SK-N-SH (cell line): ENCODE results near the gene ATG16L1. TPM values are rescaled to one million over a fixed set of nuclear protein-coding genes. Genes with fewer than 3 reads are reported as not detected.

ENCODE experiments used
- CTCF ChIA-PET: fragments of 300-600, 350-600 bp; formaldehyde crosslinking; extraction: SDS; loops from one replicate; lab custom pipeline; 2021; lab: Yijun Ruan, JAX
- POLR2A ChIA-PET: fragments of 350-600 bp; sonication (Branson Sonifier 250); formaldehyde crosslinking; extraction: SDS; loops from one replicate; lab custom pipeline; 2020; ENCODE audit warnings: antibody characterized with exemption, inconsistent platforms; lab: Yijun Ruan, JAX
- DNase-seq: peaks from one replicate; pipeline ENCODE4 v3.0.0; 2012
- H2AFZ ChIP-seq: fragments of 200-600 bp; sonication (generic); 2 replicates; pipeline ENCODE4 v1.8.1; 2016; ENCODE audit warnings: antibody characterized with exemption, mild to moderate bottlenecking, low read depth
- H3F3A ChIP-seq: fragments of 200-600 bp; sonication (generic); replicated peaks from 2 replicates; pipeline ENCODE3; 2016; ENCODE audit warnings: antibody characterized with exemption, mild to moderate bottlenecking; ENCODE audit not compliant: insufficient read depth
- H3K27ac ChIP-seq, 2 experiments: fragments of 200-500 bp in 1 of 2; fragments of 200-600 bp in 1 of 2; sonication (Bioruptor generic) in 1 of 2; sonication (generic), shearing (Covaris generic) in 1 of 2; 2 replicates each; pipeline versions ENCODE4 v1.5.1 to v1.6.1; 2014 to 2016; ENCODE audit warnings: low read depth in 2 of 2, inconsistent platforms in 1 of 2, low read length in 1 of 2, mild to moderate bottlenecking in 1 of 2, mixed read lengths in 1 of 2
- H3K27me3 ChIP-seq: fragments of 200-600 bp; sonication (generic), shearing (Covaris generic); 2 replicates; pipeline ENCODE4 v1.6.1; 2016; ENCODE audit warnings: mixed run types; ENCODE audit not compliant: insufficient read depth
- H3K36me3 ChIP-seq, 2 experiments: fragments of 200-500 bp in 1 of 2; fragments of 200-600 bp in 1 of 2; sonication (Bioruptor generic) in 1 of 2; sonication (generic) in 1 of 2; replicated peaks in 1 of 2; 2 replicates each; pipeline versions ENCODE3 to v1.5.1; 2014 to 2016; ENCODE audit warnings: low read length in 1 of 2, mild to moderate bottlenecking in 1 of 2; ENCODE audit not compliant: insufficient read depth in 2 of 2, control insufficient read depth in 1 of 2
- H3K4me1 ChIP-seq, 2 experiments: fragments of 200-500 bp in 1 of 2; fragments of 200-600 bp in 1 of 2; sonication (Bioruptor generic) in 1 of 2; sonication (generic), shearing (Covaris generic) in 1 of 2; 2 replicates each; pipeline versions ENCODE4 v1.5.1 to v1.6.1; 2014 to 2016; ENCODE audit warnings: low read depth in 1 of 2, low read length in 1 of 2, mixed run types in 1 of 2; ENCODE audit not compliant: insufficient read depth in 2 of 2, control insufficient read depth in 1 of 2
- H3K4me2 ChIP-seq: fragments of 200-600 bp; sonication (generic), shearing (Covaris generic); 2 replicates; pipeline ENCODE4 v1.6.1; 2017; ENCODE audit warnings: mixed run types
- H3K4me3 ChIP-seq, 2 experiments: fragments of 200-500 bp in 1 of 2; fragments of 200-600 bp in 1 of 2; sonication (Bioruptor generic) in 1 of 2; sonication (generic), shearing (Covaris generic) in 1 of 2; 2 replicates each; pipeline versions ENCODE4 v1.5.1 to v1.8.1; 2014 to 2016; ENCODE audit warnings: low read depth in 2 of 2, inconsistent platforms in 1 of 2, low read length in 1 of 2, mild to moderate bottlenecking in 1 of 2, mixed read lengths in 1 of 2, moderate library complexity in 1 of 2
- H3K79me2 ChIP-seq: fragments of 200-600 bp; sonication (generic); 2 replicates; pipeline ENCODE4 v1.8.1; 2017; ENCODE audit warnings: mild to moderate bottlenecking; ENCODE audit not compliant: insufficient read depth
- H3K9ac ChIP-seq: fragments of 200-600 bp; sonication (generic); 2 replicates; pipeline ENCODE4 v1.6.1; 2017; ENCODE audit warnings: mixed run types
- H3K9me2 ChIP-seq: fragments of 200-600 bp; sonication (generic); 2 replicates; pipeline ENCODE4 v1.6.1; 2017; ENCODE audit warnings: mixed run types
- H3K9me3 ChIP-seq: fragments of 200-600 bp; sonication (generic); 2 replicates; pipeline ENCODE4 v1.6.1; 2017; ENCODE audit warnings: mixed run types, mild to moderate bottlenecking, moderate library complexity
- H4K20me1 ChIP-seq: fragments of 200-600 bp; sonication (generic); 2 replicates; pipeline ENCODE4 v1.6.1; 2017; ENCODE audit warnings: mild to moderate bottlenecking, mixed run types; ENCODE audit not compliant: insufficient read depth
- CHD2 ChIP-seq: fragments of 150-350 bp; IDR thresholded peaks from 2 replicates; pipeline ENCODE4 v1.6.1; 2018; ENCODE audit warnings: low read length; ENCODE audit not compliant: partially characterized antibody
- EP300 ChIP-seq, 2 experiments: IDR thresholded peaks; 2 replicates each; pipeline versions ENCODE4 v1.4.0 to v1.6.1; 2012; ENCODE audit warnings: borderline replicate concordance in 1 of 2, low read depth in 1 of 2, low read length in 1 of 2
- FOXJ3 ChIP-seq: sonication (generic); formaldehyde crosslinking; IDR thresholded peaks from 2 replicates; pipeline ENCODE4 v1.5.1; 2020; ENCODE audit warnings: mild to moderate bottlenecking, missing genetic modification reagents
- FOXM1 ChIP-seq: IDR thresholded peaks from 2 replicates; pipeline ENCODE4 v1.4.0; 2012; ENCODE audit warnings: low read depth, mild to moderate bottlenecking
- GABPA ChIP-seq: IDR thresholded peaks from 2 replicates; pipeline ENCODE4 v1.4.0; 2012; ENCODE audit warnings: low read depth, mild to moderate bottlenecking
- IRF3 ChIP-seq: fragments of 150-350 bp; IDR thresholded peaks from 2 replicates; pipeline ENCODE4 v1.6.1; 2016; ENCODE audit warnings: mild to moderate bottlenecking, low read depth, low read length
- JUND ChIP-seq: IDR thresholded peaks from 2 replicates; pipeline ENCODE4 v1.4.0; 2012
- MEF2A ChIP-seq: IDR thresholded peaks from 2 replicates; pipeline ENCODE4 v1.4.0; 2012; ENCODE audit warnings: low read depth, borderline replicate concordance
- NFIC ChIP-seq: IDR thresholded peaks from 2 replicates; pipeline ENCODE4 v1.4.0; 2012; ENCODE audit warnings: borderline replicate concordance
- NRF1 ChIP-seq: IDR thresholded peaks from 2 replicates; pipeline ENCODE4 v1.6.1; 2012; ENCODE audit warnings: low read depth, mild to moderate bottlenecking, low read length
- PBX3 ChIP-seq: IDR thresholded peaks from 2 replicates; pipeline ENCODE4; 2012
- POLR2AphosphoS5 ChIP-seq: IDR thresholded peaks from 2 replicates; pipeline ENCODE4 v1.6.1; 2012; ENCODE audit warnings: low read depth, low read length
- RAD21 ChIP-seq: IDR thresholded peaks from 2 replicates; pipeline ENCODE4 v1.6.1; 2012; ENCODE audit warnings: mild to moderate bottlenecking, low read length
- RCOR1 ChIP-seq: fragments of 150-350 bp; IDR thresholded peaks from 2 replicates; pipeline ENCODE4 v1.6.1; 2017; ENCODE audit warnings: antibody characterized with exemption, low read length
- REST ChIP-seq: IDR thresholded peaks from 2 replicates; pipeline ENCODE4 v1.6.1; 2012; ENCODE audit warnings: mild to moderate bottlenecking, low read depth, low read length, moderate library complexity
- SMC3 ChIP-seq: IDR thresholded peaks from 2 replicates; pipeline ENCODE4 v1.6.1; 2012; ENCODE audit warnings: low read depth, low read length, improper control_type of control experiment
- TAF1 ChIP-seq: IDR thresholded peaks from 2 replicates; pipeline ENCODE4 v1.6.1; 2012; ENCODE audit warnings: low read depth, mild to moderate bottlenecking, low read length, moderate library complexity, borderline replicate concordance
- TCF12 ChIP-seq: IDR thresholded peaks from 2 replicates; pipeline ENCODE4 v1.4.0; 2012
- USF1 ChIP-seq: IDR thresholded peaks from 2 replicates; pipeline ENCODE4 v1.4.0; 2012; ENCODE audit warnings: low read depth, borderline replicate concordance
- USF2 ChIP-seq: fragments of 150-350 bp; IDR thresholded peaks from 2 replicates; pipeline ENCODE4 v1.6.1; 2017; ENCODE audit warnings: antibody characterized with exemption, low read length, low read depth, borderline replicate concordance
- WGBS: methylation state at CpG from one replicate; pipeline ENCODE4 v1.1.6; 2017; ENCODE audit warnings: low lambda C conversion rate; 5-methylcytosine and 5-hydroxymethylcytosine counted together
- polyA plus RNA-seq, 3 experiments: library from polyadenylated mRNA; depleted of rRNA; stranded (reverse); fragments of >200 nt; gene quantifications; 2 replicates each; pipeline ENCODE4 v1.2.3, GENCODE V29; 2012

ATG16L1 gene
- polyA plus RNA-seq, 1 of the 3 experiments (the other 2 are of a cell fraction): 22.2 TPM

- Histone ChIP-seq H3K36me3 (peaks cover 85 to 91% of the 10 kb centered on the region in 2 experiments), H3K27me3 (no peaks in the 10 kb centered on the region)
- TF ChIP-seq EP300 (IDR thresholded peaks at IDR 0.05; ENCODE audit: borderline replicate concordance in 1 of 2, low read depth in 1 of 2, low read length in 1 of 2): no peak
- no peak for TF ChIP-seq NRF1
- no peak for TF ChIP-seq POLR2AphosphoS5
- TF ChIP-seq GABPA: no peak
- TF ChIP-seq CHD2: no peak
- TF ChIP-seq RCOR1: no peak
- TF ChIP-seq REST: no peak
- TF ChIP-seq RAD21: no peak
- no peak for TF ChIP-seq FOXJ3
- TF ChIP-seq FOXM1: no peak
- no peak for TF ChIP-seq SMC3
- no peak for TF ChIP-seq TAF1
- TF ChIP-seq MEF2A: no peak
- TF ChIP-seq, all 33 proteins: peak for 0
- Histone ChIP-seq H3K9me3 (no peaks in the 10 kb centered on the region), H3K9ac (no peak overlapping the region), H3K4me2 (no peak overlapping the region), H3K9me2 (no peaks in the 10 kb centered on the region), H3K4me3 (no peak overlapping the region), H3K79me2 (no peaks in the 10 kb centered on the region; the same call in 1 of the 2 replicates), H3F3A (no peaks in the 10 kb centered on the region), H3K27ac (no peak overlapping the region), H4K20me1 (no peaks in the 10 kb centered on the region), H3K4me1 (no peaks in the 10 kb centered on the region), H2AFZ (no peak overlapping the region)
- POLR2A ChIA-PET: no interaction called here
- 90% methylated on average over 2 of the region's 2 CpGs for WGBS
- CTCF ChIA-PET: interaction anchor here (1.1 to 1.5 kb wide), 2 partner anchors 20 to 561 kb away, joined by 3 to 4 read pairs; partner anchors contain the start of gene ATG16L1
- no peak for DNase-seq
These were observed 20.2 kb downstream of the ATG16L1 start for GRCh38 chr2:233271693-233272092.

- ChIA-PET CTCF (no interaction called here), POLR2A (no interaction called here)
- Histone ChIP-seq H3K4me1 (no peaks in the 10 kb centered on the region), H3K9me3 (no peaks in the 10 kb centered on the region), H3K27ac (no peak overlapping the region), H2AFZ (no peak overlapping the region), H3K9ac (no peak overlapping the region), H3K4me2 (no peak overlapping the region), H4K20me1 (no peaks in the 10 kb centered on the region), H3K4me3 (no peak overlapping the region), H3K27me3 (no peaks in the 10 kb centered on the region), H3K79me2 (no peaks in the 10 kb centered on the region; the same call in 1 of the 2 replicates), H3K9me2 (no peaks in the 10 kb centered on the region), H3K36me3 (peaks cover 90% of the 10 kb centered on the region in 2 experiments), H3F3A (no peaks in the 10 kb centered on the region)
- WGBS: 97% methylated on average over 6 of the region's 6 CpGs
- no peak for DNase-seq
- TF ChIP-seq PBX3: no peak
- TF ChIP-seq USF1: no peak
- no peak for TF ChIP-seq EP300 (IDR thresholded peaks at IDR 0.05; ENCODE audit: borderline replicate concordance in 1 of 2, low read depth in 1 of 2, low read length in 1 of 2)
- no peak for TF ChIP-seq FOXJ3
- no peak for TF ChIP-seq FOXM1
- TF ChIP-seq TCF12: no peak
- no peak for TF ChIP-seq USF2
- TF ChIP-seq NFIC: no peak
- TF ChIP-seq NRF1: no peak
- TF ChIP-seq JUND: no peak
- no peak for TF ChIP-seq IRF3
These were observed 21.6 kb downstream of the ATG16L1 start for GRCh38 chr2:233273120-233273519.
